ENCODE measurements around the gene FAP.

GRCh38 chr2:162202203-162202602 lies 41.0 kb downstream of the FAP start:
- TF ChIP-seq EZH2 (IDR thresholded peaks at IDR 0.05; ENCODE audit: borderline replicate concordance, low read length) (no peak), CTCF (conservative IDR thresholded peaks at IDR 0.05 in 1 of 2, IDR thresholded peaks at IDR 0.05 in 1 of 2; ENCODE audit: extremely low read depth in 1 of 2, insufficient read depth in 1 of 2, low read depth in 1 of 2, low read length in 2 of 2) (no peak)
